Stimulated activated CD4-positive, alpha-beta T cell treated with anti-CD3 and anti-CD28 coated beads, TNF-alpha, amount 100 ng/mL, for 48 hours (primary cell): ENCODE results near the gene PRKAA2.

ENCODE experiments used
- DNase-seq, 3 donors: peaks; one replicate each; pipeline ENCODE4 v3.0.0-alpha.2; 2020; ENCODE audit warnings: low read depth in 3 of 3

The PRKAA2 gene

GRCh38 chr1:56654126-56654923, 9.2 kb downstream of the PRKAA2 start:
- DNase-seq, result no peak

- DNase-seq, result no peak
Observed at GRCh38 chr1:56655991-56656613, 11.0 kb downstream of the PRKAA2 start.

GRCh38 chr1:56658254-56658653, 13.1 kb downstream of the PRKAA2 start:
- no peak for DNase-seq

GRCh38 chr1:56660293-56660692, 15.2 kb downstream of the PRKAA2 start:
- no peak for DNase-seq

- DNase-seq, result no peak
Observed at GRCh38 chr1:56663846-56664245, 18.7 kb downstream of the PRKAA2 start.

- no peak for DNase-seq
Observed at GRCh38 chr1:56665384-56665783, 20.3 kb downstream of the PRKAA2 start.

GRCh38 chr1:56666112-56666608, 21.0 kb downstream of the PRKAA2 start:
- no peak for DNase-seq

GRCh38 chr1:56670350-56670749, 25.2 kb downstream of the PRKAA2 start:
- no peak for DNase-seq

GRCh38 chr1:56671085-56671484, 26.0 kb downstream of the PRKAA2 start:
- no peak for DNase-seq

- DNase-seq, result no peak
Observed at GRCh38 chr1:56671542-56671941, 26.4 kb downstream of the PRKAA2 start.

- no peak for DNase-seq
Observed at GRCh38 chr1:56672579-56672978, 27.5 kb downstream of the PRKAA2 start.

GRCh38 chr1:56675763-56676162, 30.6 kb downstream of the PRKAA2 start:
- no peak for DNase-seq

GRCh38 chr1:56676571-56677035, 31.5 kb downstream of the PRKAA2 start:
- DNase-seq, result no peak

- DNase-seq, result no peak
Observed at GRCh38 chr1:56683569-56683968, 38.5 kb downstream of the PRKAA2 start.

GRCh38 chr1:56686169-56686568, 41.1 kb downstream of the PRKAA2 start:
- DNase-seq, result no peak

GRCh38 chr1:56688522-56689026, 43.5 kb downstream of the PRKAA2 start:
- DNase-seq, result no peak

- DNase-seq, result no peak
Observed at GRCh38 chr1:56696663-56697062, 51.5 kb downstream of the PRKAA2 start.

- DNase-seq, result no peak
Observed at GRCh38 chr1:56703747-56704146, 58.6 kb downstream of the PRKAA2 start.

- DNase-seq, result no peak
Observed at GRCh38 chr1:56707379-56707778, 62.3 kb downstream of the PRKAA2 start.

GRCh38 chr1:56709269-56709880, 64.3 kb downstream of the PRKAA2 start:
- DNase-seq, result peak in 1 of 3 donors; percentile 2

GRCh38 chr1:56709995-56710394, 64.9 kb downstream of the PRKAA2 start:
- DNase-seq, result no peak

- no peak for DNase-seq
Observed at GRCh38 chr1:56710646-56711045, 65.5 kb downstream of the PRKAA2 start.
